Activated CD4-positive, alpha-beta T cell treated with anti-CD3 and anti-CD28 coated beads, Interleukin-10, Interleukin-2, amounts not matched to agents 100 ng/mL and 50 ng/mL, durations not matched to agents 16 hours and 8 hours (primary cell): Measurements from ENCODE around the gene MMUT.
"Not testable (repeated sequence)": the region's sequence is repeated elsewhere in the genome, so short reads cannot be mapped to it uniquely, and the experiment has no call there.

Experiments used
- DNase-seq: peaks from one replicate; pipeline ENCODE4 v3.0.0-alpha.2; 2020

Gene MMUT

DNA sequence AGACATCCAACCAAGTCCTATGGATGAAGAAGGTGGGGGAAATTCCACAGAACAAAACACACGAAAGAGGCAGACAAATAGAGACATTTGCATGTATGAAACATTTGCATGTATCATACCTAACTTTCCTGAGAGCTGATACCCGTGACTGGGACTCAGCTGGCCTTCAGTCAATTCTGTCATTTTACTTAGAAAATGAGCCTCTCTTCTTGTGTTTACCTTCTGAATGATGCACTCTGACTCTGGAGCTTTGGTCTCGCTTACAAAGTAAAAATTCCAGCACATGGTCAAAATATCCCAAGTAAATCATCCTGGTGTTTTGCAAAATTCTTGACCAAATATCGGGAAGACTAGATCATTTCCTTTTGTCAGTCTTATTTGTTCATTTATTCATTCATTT, 46.9 kb downstream of the MMUT start:
- no peak for DNase-seq

DNA sequence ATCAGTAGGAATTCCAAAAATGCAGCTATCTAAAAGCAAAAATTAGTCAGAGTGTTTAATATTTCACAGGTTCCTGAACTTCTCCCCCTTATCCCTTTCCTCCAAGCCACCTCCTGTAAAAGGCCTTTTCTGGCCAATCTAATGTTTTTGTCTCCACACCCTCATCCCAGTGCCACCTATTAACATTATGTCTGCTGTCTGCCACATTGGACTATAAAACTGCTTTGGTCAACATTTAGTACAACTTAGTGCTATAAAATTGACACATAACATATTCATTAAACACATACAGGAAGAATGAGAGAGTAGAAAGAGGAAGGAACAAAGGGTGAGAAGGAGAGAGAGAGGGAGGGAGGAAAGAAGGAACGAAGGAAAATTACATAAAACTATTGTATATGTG, 47.7 kb downstream of the MMUT start:
- DNase-seq: no peak

DNA sequence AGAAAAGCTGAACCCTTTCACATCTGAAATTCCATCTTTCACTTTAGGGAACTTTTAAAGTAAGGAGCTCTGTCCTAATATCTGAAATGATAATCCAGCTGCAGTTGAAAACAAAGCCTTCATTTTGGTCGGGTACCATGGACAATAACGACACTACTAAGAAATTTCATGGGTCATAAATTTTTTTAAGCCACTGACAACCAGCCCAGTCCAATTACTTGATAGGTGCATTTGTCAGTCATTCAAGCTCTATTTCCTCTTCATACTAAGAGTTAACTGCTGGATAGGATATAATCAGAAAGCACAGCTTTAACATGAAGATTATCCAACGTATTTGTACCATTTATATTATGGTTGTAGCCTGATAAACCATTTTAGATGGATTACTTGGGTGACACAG, 52.5 kb downstream of the MMUT start:
- DNase-seq: no peak

DNA sequence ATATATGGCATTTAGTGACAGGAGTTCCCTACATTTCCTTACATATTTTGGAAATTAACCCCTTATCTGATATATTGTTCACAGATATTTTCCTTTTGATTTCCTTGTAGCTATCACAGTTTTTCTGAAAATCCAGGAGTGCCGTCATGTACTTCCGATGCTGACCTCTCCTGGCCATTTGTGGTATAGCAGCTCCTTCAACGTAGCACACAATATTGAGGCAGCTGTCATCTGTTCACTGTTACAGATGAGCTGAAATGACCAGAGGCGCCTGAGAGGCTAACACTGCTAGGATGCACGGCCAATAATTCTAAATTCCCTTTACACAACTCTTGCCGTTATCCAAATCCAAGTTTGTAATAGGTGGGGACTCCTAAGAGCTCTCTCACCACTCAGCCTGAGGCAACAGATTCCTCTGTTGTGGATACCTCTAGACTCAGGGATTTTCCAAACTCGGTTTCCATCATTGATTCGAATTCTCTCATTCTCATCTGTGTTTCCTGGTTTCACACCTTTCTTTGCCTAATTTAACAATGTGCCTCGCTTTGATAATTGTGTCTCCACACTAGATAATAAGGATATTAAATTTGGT, 53.0 kb downstream of the MMUT start:
- peak; percentile 58 for DNase-seq

DNA sequence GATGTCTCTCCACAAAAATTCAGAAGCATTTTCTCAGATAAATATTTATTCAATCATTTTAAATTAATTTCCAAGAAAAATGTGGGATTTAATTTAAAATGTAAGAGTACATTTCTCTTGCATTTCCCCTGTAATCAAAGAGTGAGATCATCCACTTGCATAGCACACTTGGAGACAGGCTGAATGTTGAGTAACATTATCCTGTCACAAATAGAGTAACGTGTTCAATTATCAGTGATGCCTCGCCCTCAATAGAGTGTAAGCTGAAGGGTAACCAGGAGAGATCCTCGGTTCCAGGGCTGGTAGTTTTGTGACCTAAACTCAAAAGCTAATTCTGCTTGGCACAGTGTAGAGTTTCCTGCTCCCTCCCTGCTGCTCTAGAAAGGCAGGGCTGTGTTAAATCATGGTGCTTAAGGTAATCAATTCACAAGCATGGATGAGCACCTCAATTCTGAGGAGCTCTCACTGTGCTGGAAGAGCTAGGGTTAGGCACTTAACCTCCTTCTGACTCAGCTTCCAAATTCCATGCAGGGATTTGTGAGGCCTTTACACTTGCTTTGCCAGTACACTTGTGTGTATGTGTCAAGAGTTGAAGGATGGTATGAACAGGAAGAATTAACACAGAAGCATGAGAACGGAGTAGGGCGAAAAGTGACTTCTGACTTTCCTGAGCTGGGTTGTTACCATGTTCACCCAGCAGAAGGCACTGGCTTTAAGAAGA, 56.6 kb downstream of the MMUT start:
- no peak for DNase-seq

DNA sequence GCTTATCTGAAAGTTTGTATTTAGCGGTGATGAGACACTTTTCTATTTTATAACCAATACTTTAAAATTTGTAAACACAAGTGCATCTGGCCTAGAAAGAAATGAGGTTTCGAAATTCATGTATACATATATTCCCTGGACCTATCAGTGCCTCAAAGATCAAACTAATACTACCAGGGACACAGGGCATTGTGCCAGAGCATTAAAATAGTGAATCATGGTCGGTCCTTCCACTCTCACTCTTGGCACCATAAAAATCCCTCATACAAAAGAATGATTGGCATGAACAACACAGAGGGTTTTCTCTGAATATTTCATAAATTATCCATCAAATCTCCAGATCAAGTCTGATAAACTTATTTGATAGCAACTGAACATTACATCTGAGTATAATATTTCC, 62.0 kb downstream of the MMUT start:
- no peak for DNase-seq

DNA sequence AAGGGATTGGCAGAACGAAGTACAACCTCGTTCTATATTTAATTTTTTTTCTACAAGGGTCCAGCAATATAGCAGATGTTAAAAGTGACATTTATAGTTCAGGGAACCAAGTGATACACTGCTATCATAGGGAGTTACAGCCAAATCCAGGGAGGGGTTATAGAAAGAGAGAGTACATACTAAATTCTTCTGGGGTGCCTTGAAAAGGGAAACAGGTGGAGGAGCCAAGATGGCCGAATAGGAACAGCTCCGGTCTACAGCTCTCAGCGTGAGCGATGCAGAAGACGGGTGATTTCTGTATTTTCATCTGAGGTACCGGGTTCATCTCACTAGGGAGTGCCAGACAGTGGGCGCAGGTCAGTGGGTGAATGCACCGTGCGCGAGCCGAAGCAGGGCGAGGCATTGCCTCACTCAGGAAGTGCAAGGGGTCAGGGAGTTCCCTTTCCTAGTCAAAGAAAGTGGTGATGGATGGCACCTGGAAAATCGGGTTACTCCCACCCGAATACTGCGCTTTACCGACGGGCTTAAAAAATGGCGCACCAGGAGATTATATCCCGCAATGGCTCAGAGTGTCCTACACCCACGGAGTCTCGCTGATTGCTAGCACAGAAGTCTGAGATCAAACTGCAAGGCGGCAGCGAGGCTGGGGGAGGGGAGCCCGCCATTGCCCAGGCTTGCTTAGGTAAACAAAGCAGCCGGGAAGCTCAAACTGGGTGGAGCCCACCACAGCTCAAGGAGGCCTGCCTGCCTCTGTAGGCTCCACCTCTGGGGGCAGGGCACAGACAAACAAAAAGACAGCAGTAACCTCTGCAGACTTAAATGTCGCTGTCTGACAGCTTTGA, 76.2 kb downstream of the MMUT start:
- not testable (repeated sequence) for DNase-seq

DNA sequence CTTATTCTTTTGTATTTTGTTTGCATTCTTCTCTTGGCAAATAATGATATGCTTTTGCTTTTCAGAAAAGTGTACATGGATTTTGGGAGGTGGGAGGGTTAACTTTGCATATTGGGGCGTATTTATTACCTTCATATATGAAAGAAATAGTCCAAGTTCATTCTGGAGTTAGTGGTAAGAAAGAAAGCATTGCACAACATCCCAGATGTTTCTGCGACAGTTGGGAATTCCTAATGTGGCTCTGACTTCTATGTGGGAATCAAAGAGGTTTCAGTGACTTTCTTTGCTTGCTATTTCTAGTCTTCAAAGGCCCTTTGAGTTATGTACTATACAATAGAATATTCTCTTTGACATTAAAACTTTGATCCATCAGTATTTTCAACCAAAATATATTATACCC, 78.1 kb downstream of the MMUT start:
- no peak for DNase-seq
